Omental fat pad (tissue), 4 donors: ENCODE results near the gene NCEH1. TPM values are rescaled to one million over a fixed set of nuclear protein-coding genes. Genes with fewer than 3 reads are reported as not detected.
"Not testable (repeated sequence)": the region's sequence is repeated elsewhere in the genome, so short reads cannot be mapped to it uniquely, and the experiment has no call there.

Source experiments
- ATAC-seq: fragments of 150-250 bp; one replicate; pipeline ENCODE4 v1.9.1; 2016; ENCODE audit warnings: mild to moderate bottlenecking, moderate library complexity; ENCODE audit not compliant: low FRiP score
- DNase-seq: peaks from one replicate; pipeline ENCODE4 v3.0.0-alpha.2; 2019; ENCODE audit warnings: low spot score
- CTCF ChIP-seq, 3 donors: fragments of 450-650 bp; IDR thresholded peaks; one replicate each; pipeline ENCODE4 v1.5.1; 2016 to 2017; ENCODE audit warnings: antibody characterized with exemption in 3 of 3, mild to moderate bottlenecking in 3 of 3, moderate library complexity in 2 of 3
- total RNA-seq, 4 donors: library from RNA; depleted of rRNA; stranded (reverse); fragments of >200 nt; gene quantifications; one replicate each; pipeline ENCODE4 v1.1.0, GENCODE V29; 2016

Gene NCEH1
- total RNA-seq, 4 donors from 2014 or later = 8.2 to 44.1 (median 10.6) TPM

DNA sequence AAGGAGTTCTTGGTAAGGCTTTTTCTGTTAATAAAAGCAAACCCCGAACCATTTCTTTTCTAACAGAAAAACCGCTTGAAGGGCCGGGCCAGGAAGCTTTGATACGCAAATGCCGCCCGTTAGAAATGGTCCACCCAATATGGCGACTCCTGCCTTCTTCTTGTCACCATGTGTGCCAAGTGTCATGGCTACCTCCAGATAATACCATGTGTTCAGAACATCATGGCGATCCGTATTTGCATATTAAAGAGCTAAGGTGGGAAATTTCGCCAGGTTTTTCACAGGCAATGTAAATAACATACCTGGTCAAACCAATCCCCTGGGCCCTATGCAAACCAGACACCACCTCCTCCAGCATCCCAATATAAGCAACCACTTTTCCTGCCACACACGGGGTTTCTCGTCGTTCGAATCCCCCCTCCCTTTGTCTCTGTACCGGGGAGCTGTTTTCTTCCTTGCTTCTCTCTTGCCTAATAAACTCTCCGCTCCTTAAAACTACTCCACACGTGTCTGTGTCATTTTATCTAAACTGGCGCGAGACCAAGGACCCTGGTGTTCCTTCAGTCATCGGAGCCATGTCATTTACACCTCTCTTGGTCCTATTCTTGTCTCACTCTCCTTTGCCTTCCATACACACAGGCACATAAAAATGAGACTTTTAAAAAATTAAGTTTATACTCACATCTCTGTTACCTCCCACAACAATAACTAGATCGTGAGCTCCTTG, 34.5 kb downstream of the NCEH1 start:
- ATAC-seq (no peak), DNase-seq (no peak)
- no peak for TF ChIP-seq CTCF (IDR thresholded peaks at IDR 0.05)

GRCh38 chr3:172675441-172676193, 35.2 kb downstream of the NCEH1 start:
- TF ChIP-seq CTCF (IDR thresholded peaks at IDR 0.05) = no peak
- no peak for DNase-seq
- ATAC-seq = no peak

- DNase-seq (no peak), ATAC-seq (no peak)
- TF ChIP-seq CTCF (IDR thresholded peaks at IDR 0.05) = no peak
Measured at GRCh38 chr3:172673210-172673679, 37.6 kb downstream of the NCEH1 start.

DNA sequence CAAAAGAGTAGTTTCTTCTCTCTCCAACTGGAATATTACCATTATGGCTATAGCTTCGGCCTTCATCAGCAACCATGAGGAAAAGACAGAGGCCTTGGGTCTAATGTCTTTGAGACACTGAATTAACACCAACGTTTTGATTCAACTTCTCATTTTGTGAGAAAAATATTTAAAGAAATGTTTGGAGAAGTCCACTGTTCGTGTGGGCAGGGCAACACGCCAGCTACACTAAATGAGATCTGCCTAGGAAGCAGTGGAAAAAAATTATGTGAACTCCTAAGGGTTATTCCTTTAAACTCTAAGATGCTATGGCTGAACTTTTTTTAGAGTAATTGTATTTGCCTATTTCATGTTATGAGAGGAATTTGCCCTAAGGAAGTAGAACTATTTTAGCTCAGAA, 41.8 kb downstream of the NCEH1 start:
- no peak for DNase-seq
- no peak for TF ChIP-seq CTCF (IDR thresholded peaks at IDR 0.05)
- ATAC-seq = no peak

- DNase-seq (peak; percentile 89), ATAC-seq (peak; percentile 86)
- TF ChIP-seq CTCF (IDR thresholded peaks at IDR 0.05) = peak in 2 of 3 donors; percentile 80 to 87
Measured at GRCh38 chr3:172666873-172667694, 43.8 kb downstream of the NCEH1 start.

- peak; percentile 41 for ATAC-seq
- DNase-seq = no peak
- no peak for TF ChIP-seq CTCF (IDR thresholded peaks at IDR 0.05)
Measured at GRCh38 chr3:172666181-172666872, 44.5 kb downstream of the NCEH1 start.

DNA sequence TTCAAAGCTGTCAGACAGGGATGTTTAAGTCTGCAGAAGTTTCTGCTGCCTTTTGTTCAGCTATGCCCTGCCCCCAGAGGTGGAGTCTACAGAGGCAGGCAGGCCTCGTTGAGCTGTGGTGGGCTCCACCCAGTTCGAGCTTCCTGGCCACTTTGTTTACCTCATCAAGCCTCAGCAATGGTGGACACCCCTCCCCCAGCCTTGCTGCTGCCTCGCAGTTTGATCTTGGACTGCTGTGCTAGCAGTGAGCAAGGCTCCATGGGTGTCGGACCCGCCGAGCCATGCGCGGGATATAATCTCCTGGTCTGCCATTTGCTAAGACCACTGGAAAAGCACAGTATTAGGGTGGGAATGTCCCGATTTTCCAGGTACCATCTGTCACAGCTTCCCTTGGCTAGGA, 45.4 kb downstream of the NCEH1 start:
- not testable (repeated sequence) for DNase-seq, ATAC-seq

GRCh38 chr3:172660421-172660820, 50.4 kb downstream of the NCEH1 start:
- DNase-seq, ATAC-seq: not testable (repeated sequence)
